GM18498 (cell line): ENCODE data around the gene HOXD9.

Experiments
- ATAC-seq: cut with Tn5 transposase; IDR thresholded peaks from one replicate; pipeline ENCODE4 v1.9.1; 2021; ENCODE audit warnings: mild to moderate bottlenecking, moderate library complexity; ENCODE audit not compliant: unreplicated experiment

HOXD9 gene

GRCh38 chr2:176085861-176086771 lies 36.4 kb upstream of the HOXD9 start:
- ATAC-seq: no peak

- ATAC-seq: no peak
Observed at GRCh38 chr2:176087330-176088047, 35.0 kb upstream of the HOXD9 start.

GRCh38 chr2:176088048-176088936 lies 34.2 kb upstream of the HOXD9 start:
- peak; percentile 66 for ATAC-seq

DNA sequence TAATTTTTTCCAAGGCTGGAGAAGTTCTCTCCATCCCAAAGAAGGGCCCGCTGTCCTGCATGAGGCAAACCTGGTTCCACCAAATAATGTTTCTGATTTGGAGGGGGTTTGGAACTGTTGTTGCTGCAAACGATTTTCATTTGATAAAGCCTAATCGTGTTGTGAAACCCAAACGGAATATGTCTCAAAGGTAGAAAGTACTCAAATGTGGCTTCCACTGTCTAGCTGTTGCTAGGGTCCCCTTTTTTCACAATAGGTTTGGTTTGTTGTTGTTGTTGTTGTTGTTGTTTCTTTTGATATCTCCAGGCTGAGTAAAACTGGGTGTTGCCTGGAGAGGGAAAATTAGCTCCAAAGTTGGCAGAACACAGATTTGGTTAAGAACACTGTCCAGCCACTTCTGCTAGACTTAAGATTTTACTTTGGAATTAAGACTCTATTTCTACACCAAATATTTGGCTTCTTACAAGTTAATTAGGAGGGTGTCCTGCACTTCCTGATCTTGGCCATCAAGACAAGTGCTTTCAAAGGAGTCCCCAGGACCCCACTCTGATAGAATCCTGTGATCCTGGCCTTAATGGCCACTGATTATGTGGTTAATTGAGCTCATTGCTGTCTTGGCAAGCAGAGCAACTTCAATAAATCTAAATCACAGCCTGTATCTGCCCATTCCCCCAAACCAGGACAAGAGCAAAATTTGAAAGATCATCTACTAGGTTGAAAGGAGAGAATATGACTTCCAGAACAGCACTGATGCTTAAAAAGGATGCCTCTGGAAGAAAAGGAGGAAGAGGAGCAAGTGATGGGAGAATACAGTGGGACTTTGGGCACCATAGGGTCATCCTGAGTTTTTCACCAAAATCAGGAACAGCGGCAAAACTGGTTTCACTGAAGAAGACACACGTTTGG lies 33.3 kb upstream of the HOXD9 start:
- ATAC-seq: no peak

GRCh38 chr2:176089843-176090395 lies 32.6 kb upstream of the HOXD9 start:
- ATAC-seq: no peak

GRCh38 chr2:176090862-176091261 lies 31.7 kb upstream of the HOXD9 start:
- no peak for ATAC-seq

GRCh38 chr2:176091329-176092258 lies 30.9 kb upstream of the HOXD9 start:
- ATAC-seq: no peak

- ATAC-seq: no peak
Observed at GRCh38 chr2:176092270-176093144, 30.0 kb upstream of the HOXD9 start, which contains the start of gene HOXD13. HOXD13 (plus strand) TSS chr2:176092721; CDS start chr2:176092891, 170 bp downstream.

- ATAC-seq: no peak
Observed at GRCh38 chr2:176093145-176093897, 29.2 kb upstream of the HOXD9 start.

DNA sequence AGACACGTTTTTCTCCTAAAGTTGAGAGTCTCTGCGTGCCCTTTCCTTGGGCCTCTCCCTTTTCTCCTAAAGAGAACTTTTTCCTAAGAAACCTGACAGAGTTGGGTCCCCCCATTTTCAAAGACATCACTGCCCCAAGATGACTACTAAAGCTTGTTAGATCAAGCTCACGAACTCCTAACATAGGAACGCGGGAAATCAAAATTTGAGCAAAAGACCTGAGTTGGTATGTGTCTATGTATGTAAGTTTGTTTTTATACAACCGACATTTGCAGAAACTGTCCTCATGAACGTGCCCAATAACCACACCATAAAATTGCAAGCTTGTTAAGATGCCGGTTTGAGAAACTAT lies 28.6 kb upstream of the HOXD9 start:
- no peak for ATAC-seq

DNA sequence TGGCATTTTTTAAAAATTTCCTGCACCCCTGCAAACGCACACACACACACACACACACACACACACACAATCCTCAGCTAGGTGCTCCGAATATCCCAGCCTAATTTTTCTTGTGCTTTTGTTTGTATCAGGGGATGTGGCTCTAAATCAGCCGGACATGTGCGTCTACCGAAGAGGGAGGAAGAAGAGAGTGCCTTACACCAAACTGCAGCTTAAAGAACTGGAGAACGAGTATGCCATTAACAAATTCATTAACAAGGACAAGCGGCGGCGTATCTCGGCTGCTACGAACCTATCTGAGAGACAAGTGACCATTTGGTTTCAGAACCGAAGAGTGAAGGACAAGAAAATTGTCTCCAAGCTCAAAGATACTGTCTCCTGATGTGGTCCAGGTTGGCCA lies 28.2 kb upstream of the HOXD9 start:
- no peak for ATAC-seq

- no peak for ATAC-seq
Observed at GRCh38 chr2:176095421-176095820, 27.1 kb upstream of the HOXD9 start.

GRCh38 chr2:176096243-176096985 lies 26.1 kb upstream of the HOXD9 start:
- ATAC-seq: no peak

- peak; percentile 85 for ATAC-seq
Observed at GRCh38 chr2:176096986-176097819, 25.3 kb upstream of the HOXD9 start.

- ATAC-seq: no peak
Observed at GRCh38 chr2:176097820-176098365, 24.6 kb upstream of the HOXD9 start.
